DND-41 (cell line): Measurements from ENCODE around the gene LSMEM2.
"Not testable (repeated sequence)": the region's sequence is repeated elsewhere in the genome, so short reads cannot be mapped to it uniquely, and the experiment has no call there.

Experiments used
- CTCF ChIP-seq: IDR thresholded peaks from 2 replicates; pipeline ENCODE4 v1.5.1; 2012; ENCODE audit warnings: borderline replicate concordance, low read length, moderate library complexity, mild to moderate bottlenecking; ENCODE audit not compliant: poor library complexity, severe bottlenecking; ENCODE audit errors: extremely low read depth
- EZH2 ChIP-seq: IDR thresholded peaks from 3 replicates; pipeline ENCODE4 v1.6.1; 2012; ENCODE audit warnings: borderline replicate concordance, low read depth, mild to moderate bottlenecking, moderate library complexity, low read length, inconsistent platforms; ENCODE audit not compliant: severe bottlenecking

- TF ChIP-seq CTCF, EZH2: not testable (repeated sequence)
Observed at GRCh38 chr3:50312041-50312440, 33.2 kb downstream of the LSMEM2 start.
